BLaER1 treated with 17β-estradiol and CSF1 and Interleukin-3, amounts not matched to agents 10 nM and 100 nM (cell line): ENCODE data around the gene DYNLRB1.
A peak's percentile ranks its signal among the peaks of the same experiment; 100 is the strongest.

Experiments used
- H3K27ac ChIP-seq, 11 experiments: shearing (Covaris generic); formaldehyde crosslinking; 2 replicates each; pipeline ENCODE4 v1.8.1; 2022
- H3K27me3 ChIP-seq, 11 experiments: shearing (Covaris generic); formaldehyde crosslinking; 2 replicates each; pipeline ENCODE4 v1.8.1; 2022
- H3K36me3 ChIP-seq, 11 experiments: shearing (Covaris generic); formaldehyde crosslinking; 2 replicates each; pipeline ENCODE4 v1.8.1; 2022
- H3K4me1 ChIP-seq, 10 experiments: shearing (Covaris generic); formaldehyde crosslinking; 2 replicates each; pipeline ENCODE4 v1.8.1; 2022
- H3K4me2 ChIP-seq, 11 experiments: shearing (Covaris generic); formaldehyde crosslinking; 2 replicates each; pipeline ENCODE4 v1.8.1; 2022
- H3K4me3 ChIP-seq, 10 experiments: shearing (Covaris generic); formaldehyde crosslinking; 2 replicates each; pipeline ENCODE4 v1.8.1; 2022
- H3K9ac ChIP-seq, 11 experiments: shearing (Covaris generic); formaldehyde crosslinking; 2 replicates each; pipeline ENCODE4 v1.8.1; 2022
- H3K9me3 ChIP-seq, 11 experiments: shearing (Covaris generic); formaldehyde crosslinking; replicated peaks in 1 of 11; 2 replicates each; pipeline ENCODE4 v1.8.1; 2022
- H4K20me1 ChIP-seq, 11 experiments: shearing (Covaris generic); formaldehyde crosslinking; 2 replicates each; pipeline ENCODE4 v1.8.1; 2022
- Cebpa-rat ChIP-seq, 11 experiments: shearing (Covaris generic); IDR thresholded peaks; 2 replicates each; pipeline ENCODE4 v1.8.1; 2022

Gene DYNLRB1

GRCh38 chr20:34573541-34574300 is 57.5 kb downstream of the DYNLRB1 start:
- peaks cover 5 to 71% (median 45%) of the 10 kb centered on the region in 11 experiments; a peak in 21 of 22 replicates for H3K36me3 ChIP-seq

GRCh38 chr20:34574426-34574825 is 58.2 kb downstream of the DYNLRB1 start:
- TF ChIP-seq Cebpa-rat (IDR thresholded peaks at IDR 0.05) = no peak
- Histone ChIP-seq H4K20me1 (no peaks in the 10 kb centered on the region), H3K27ac (no peak overlapping the region), H3K9me3 (no peaks in the 10 kb centered on the region), H3K9ac (no peak overlapping the region), H3K4me2 (no peak overlapping the region), H3K36me3 (peaks cover 5 to 71% (median 48%) of the 10 kb centered on the region in 11 experiments; a peak in 20 of 22 replicates), H3K4me3 (no peak overlapping the region), H3K27me3 (no peaks in the 10 kb centered on the region), H3K4me1 (peaks cover 18 to 59% (median 37%) of the 10 kb centered on the region in 10 experiments)

More at GRCh38 chr20:34573541-34574300, 57.5 kb downstream of the DYNLRB1 start:
- Histone ChIP-seq H3K9ac (no peak overlapping the region), H3K4me3 (no peak overlapping the region), H3K4me1 (peaks cover 18 to 53% (median 31%) of the 10 kb centered on the region in 10 experiments), H3K27ac (no peak overlapping the region), H4K20me1 (no peaks in the 10 kb centered on the region), H3K9me3 (no peaks in the 10 kb centered on the region), H3K27me3 (no peaks in the 10 kb centered on the region), H3K4me2 (no peak overlapping the region)
- TF ChIP-seq Cebpa-rat (IDR thresholded peaks at IDR 0.05) = no peak

- H3K9me3 ChIP-seq = no peaks in the 10 kb centered on the region
- peaks cover 5 to 71% (median 46%) of the 10 kb centered on the region in 11 experiments; a peak in 20 of 22 replicates for H3K36me3 ChIP-seq
- H3K9ac ChIP-seq = no peak overlapping the region
- H3K4me1 ChIP-seq = peaks cover 18 to 59% (median 38%) of the 10 kb centered on the region in 10 experiments
- H3K4me2 ChIP-seq = no peak overlapping the region
- no peaks in the 10 kb centered on the region for H3K27me3 ChIP-seq
- H3K4me3 ChIP-seq = no peak overlapping the region
- no peaks in the 10 kb centered on the region for H4K20me1 ChIP-seq
- no peak for TF ChIP-seq Cebpa-rat (IDR thresholded peaks at IDR 0.05)
- no peak overlapping the region for H3K27ac ChIP-seq
Measured at GRCh38 chr20:34574861-34575260, 58.6 kb downstream of the DYNLRB1 start.

- Histone ChIP-seq H3K4me2 (no peak overlapping the region), H4K20me1 (no peaks in the 10 kb centered on the region), H3K9ac (no peak overlapping the region), H3K9me3 (no peaks in the 10 kb centered on the region), H3K27ac (no peak overlapping the region; a peak in 1 of 22 replicates), H3K27me3 (no peaks in the 10 kb centered on the region), H3K4me1 (peaks cover 21 to 59% (median 40%) of the 10 kb centered on the region in 10 experiments), H3K4me3 (no peak overlapping the region), H3K36me3 (peaks cover 5 to 71% (median 46%) of the 10 kb centered on the region in 11 experiments; a peak in 20 of 22 replicates)
- TF ChIP-seq Cebpa-rat (IDR thresholded peaks at IDR 0.05) = no peak
Measured at GRCh38 chr20:34575271-34575670, 59.0 kb downstream of the DYNLRB1 start.

GRCh38 chr20:34575756-34576155 is 59.5 kb downstream of the DYNLRB1 start:
- no peak overlapping the region for H3K4me3 ChIP-seq
- H3K9me3 ChIP-seq = no peaks in the 10 kb centered on the region
- H3K9ac ChIP-seq = no peak overlapping the region
- no peak overlapping the region for H3K4me2 ChIP-seq
- H3K4me1 ChIP-seq = peaks cover 26 to 59% (median 42%) of the 10 kb centered on the region in 10 experiments
- no peak for TF ChIP-seq Cebpa-rat (IDR thresholded peaks at IDR 0.05)
- no peaks in the 10 kb centered on the region for H4K20me1 ChIP-seq
- no peaks in the 10 kb centered on the region for H3K27me3 ChIP-seq
- H3K27ac ChIP-seq = no peak overlapping the region; a peak in 1 of 22 replicates
- H3K36me3 ChIP-seq = peaks cover 5 to 70% (median 50%) of the 10 kb centered on the region in 11 experiments; a peak in 21 of 22 replicates

- Histone ChIP-seq H3K9ac (peak overlapping the region in 2 of 11 experiments; percentile 24 to 46; a peak in 1 of 22 replicates), H3K9me3 (no peaks in the 10 kb centered on the region), H3K4me1 (peaks cover 16 to 59% (median 41%) of the 10 kb centered on the region in 10 experiments; a peak in 19 of 20 replicates), H4K20me1 (no peaks in the 10 kb centered on the region), H3K4me2 (peak overlapping the region in 5 of 11 experiments; percentile 50 to 71 (median 63); a peak in 6 of 22 replicates), H3K36me3 (peaks cover 5 to 73% (median 57%) of the 10 kb centered on the region in 11 experiments; a peak in 21 of 22 replicates), H3K27ac (peak overlapping the region in 7 of 11 experiments; percentile 2 to 74 (median 45); a peak in 9 of 22 replicates), H3K4me3 (no peak overlapping the region), H3K27me3 (no peaks in the 10 kb centered on the region)
- no peak for TF ChIP-seq Cebpa-rat (IDR thresholded peaks at IDR 0.05)
Measured at GRCh38 chr20:34577061-34577460, 60.8 kb downstream of the DYNLRB1 start.

GRCh38 chr20:34578025-34578424 is 61.8 kb downstream of the DYNLRB1 start:
- H3K4me3 ChIP-seq = no peak overlapping the region
- H3K27ac ChIP-seq = peak overlapping the region in 9 of 11 experiments; percentile 31 to 74 (median 49); a peak in 13 of 22 replicates
- peak overlapping the region in 8 of 11 experiments; percentile 12 to 53 (median 36); a peak in 11 of 22 replicates for H3K9ac ChIP-seq
- H3K9me3 ChIP-seq = no peaks in the 10 kb centered on the region
- peaks cover 5 to 73% (median 55%) of the 10 kb centered on the region in 11 experiments; a peak in 21 of 22 replicates for H3K36me3 ChIP-seq
- peak overlapping the region in 9 of 11 experiments; percentile 2 to 71 (median 57); a peak in 15 of 22 replicates for H3K4me2 ChIP-seq
- peaks cover 16 to 69% (median 42%) of the 10 kb centered on the region in 10 experiments; a peak in 19 of 20 replicates for H3K4me1 ChIP-seq
- no peaks in the 10 kb centered on the region for H3K27me3 ChIP-seq
- H4K20me1 ChIP-seq = no peaks in the 10 kb centered on the region
- TF ChIP-seq Cebpa-rat (IDR thresholded peaks at IDR 0.05) = peak in 2 of 11 experiments; percentile 37 to 53; a peak in 2 of 22 replicates

- Histone ChIP-seq H4K20me1 (no peaks in the 10 kb centered on the region), H3K27me3 (no peaks in the 10 kb centered on the region), H3K9ac (peak overlapping the region in 8 of 11 experiments; percentile 12 to 53 (median 36); a peak in 12 of 22 replicates), H3K4me3 (no peak overlapping the region; a peak in 1 of 20 replicates), H3K27ac (peak overlapping the region in 10 of 11 experiments; percentile 7 to 74 (median 52); a peak in 14 of 22 replicates), H3K4me1 (peaks cover 16 to 74% (median 43%) of the 10 kb centered on the region in 10 experiments; a peak in 19 of 20 replicates), H3K9me3 (no peaks in the 10 kb centered on the region), H3K36me3 (peaks cover 5 to 73% (median 56%) of the 10 kb centered on the region in 11 experiments; a peak in 21 of 22 replicates), H3K4me2 (peak overlapping the region in 9 of 11 experiments; percentile 2 to 71 (median 57); a peak in 16 of 22 replicates)
- no peak for TF ChIP-seq Cebpa-rat (IDR thresholded peaks at IDR 0.05)
Measured at GRCh38 chr20:34578521-34578920, 62.3 kb downstream of the DYNLRB1 start.
